Memory B cell (primary cell): Measurements from ENCODE around the gene RNF208.

Experiments used
- ATAC-seq: fragments of 150-1000 bp; cut with Tn5 transposase; 2 replicates; pipeline ENCODE4 v1.10.0; 2021; ENCODE audit warnings: low read depth, mild to moderate bottlenecking, moderate library complexity
- DNase-seq, 2 donors: peaks; one replicate each; pipeline ENCODE4 v3.0.0; 2022; ENCODE audit warnings: low spot score in 2 of 2
- H3K27ac Mint-ChIP-seq: one replicate; pipeline ENCODE4 v1.8.0; 2022; ENCODE audit warnings: mild to moderate bottlenecking, moderate library complexity, mixed read lengths
- H3K27me3 Mint-ChIP-seq: one replicate; pipeline ENCODE4 v1.8.0; 2022; ENCODE audit warnings: mixed read lengths
- H3K36me3 Mint-ChIP-seq: one replicate; pipeline ENCODE4 v1.8.0; 2022; ENCODE audit warnings: mild to moderate bottlenecking, mixed read lengths
- H3K4me1 Mint-ChIP-seq: one replicate; pipeline ENCODE4 v1.8.0; 2022; ENCODE audit warnings: mixed read lengths
- H3K4me3 Mint-ChIP-seq: one replicate; pipeline ENCODE4 v1.8.0; 2022; ENCODE audit warnings: mild to moderate bottlenecking, moderate library complexity, mixed read lengths
- H3K9me3 Mint-ChIP-seq: one replicate; pipeline ENCODE4 v1.8.0; 2022; ENCODE audit warnings: mixed read lengths

RNF208 gene

DNA sequence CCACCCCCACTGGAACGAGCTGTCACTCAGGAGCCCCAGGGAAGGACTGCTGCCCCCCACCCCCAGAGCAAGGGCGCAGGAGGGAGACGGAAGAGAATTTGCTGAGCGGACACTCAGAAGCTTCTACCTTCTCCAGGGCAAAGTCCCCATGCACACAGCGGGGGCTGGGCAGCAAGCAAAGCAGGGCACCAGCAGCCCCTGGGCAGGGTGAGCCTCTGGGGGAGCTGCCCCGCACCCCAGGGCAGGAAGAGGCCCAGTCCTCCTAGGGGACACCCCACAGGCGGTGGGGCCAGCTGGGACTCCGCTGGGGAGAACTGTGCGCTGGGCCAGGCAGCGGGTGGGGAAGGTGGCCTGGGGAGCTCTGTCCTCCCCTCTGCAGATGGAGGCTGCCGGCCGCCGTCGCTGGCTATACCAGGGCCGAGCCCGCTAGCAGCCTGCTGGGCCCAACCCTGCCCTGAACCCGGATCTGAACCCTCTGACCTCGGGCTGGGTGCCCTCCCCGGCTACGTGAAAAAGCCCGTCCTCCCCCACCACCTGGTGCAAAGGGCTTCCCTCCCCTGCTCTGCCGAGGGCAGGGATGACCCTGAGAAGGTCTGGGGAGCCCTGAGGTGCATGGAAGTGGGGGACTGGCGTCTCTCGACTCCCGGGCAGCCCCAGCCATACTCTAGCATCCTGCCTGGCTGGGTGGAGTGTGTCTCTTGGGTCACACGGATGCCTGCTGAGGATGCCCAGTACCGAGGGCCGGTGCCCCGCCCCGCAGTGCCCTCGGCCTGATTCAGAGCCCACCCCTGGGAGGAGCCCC lies 8.1 kb upstream of the RNF208 start:
- Mint-ChIP-seq H3K4me3 (no peak overlapping the region), H3K27me3 (peaks cover 12% of the 10 kb centered on the region), H3K27ac (no peak overlapping the region), H3K4me1 (peaks cover 8% of the 10 kb centered on the region), H3K36me3 (peaks cover 2% of the 10 kb centered on the region), H3K9me3 (no peaks in the 10 kb centered on the region)
- no peak for DNase-seq
- no peak for ATAC-seq

DNA sequence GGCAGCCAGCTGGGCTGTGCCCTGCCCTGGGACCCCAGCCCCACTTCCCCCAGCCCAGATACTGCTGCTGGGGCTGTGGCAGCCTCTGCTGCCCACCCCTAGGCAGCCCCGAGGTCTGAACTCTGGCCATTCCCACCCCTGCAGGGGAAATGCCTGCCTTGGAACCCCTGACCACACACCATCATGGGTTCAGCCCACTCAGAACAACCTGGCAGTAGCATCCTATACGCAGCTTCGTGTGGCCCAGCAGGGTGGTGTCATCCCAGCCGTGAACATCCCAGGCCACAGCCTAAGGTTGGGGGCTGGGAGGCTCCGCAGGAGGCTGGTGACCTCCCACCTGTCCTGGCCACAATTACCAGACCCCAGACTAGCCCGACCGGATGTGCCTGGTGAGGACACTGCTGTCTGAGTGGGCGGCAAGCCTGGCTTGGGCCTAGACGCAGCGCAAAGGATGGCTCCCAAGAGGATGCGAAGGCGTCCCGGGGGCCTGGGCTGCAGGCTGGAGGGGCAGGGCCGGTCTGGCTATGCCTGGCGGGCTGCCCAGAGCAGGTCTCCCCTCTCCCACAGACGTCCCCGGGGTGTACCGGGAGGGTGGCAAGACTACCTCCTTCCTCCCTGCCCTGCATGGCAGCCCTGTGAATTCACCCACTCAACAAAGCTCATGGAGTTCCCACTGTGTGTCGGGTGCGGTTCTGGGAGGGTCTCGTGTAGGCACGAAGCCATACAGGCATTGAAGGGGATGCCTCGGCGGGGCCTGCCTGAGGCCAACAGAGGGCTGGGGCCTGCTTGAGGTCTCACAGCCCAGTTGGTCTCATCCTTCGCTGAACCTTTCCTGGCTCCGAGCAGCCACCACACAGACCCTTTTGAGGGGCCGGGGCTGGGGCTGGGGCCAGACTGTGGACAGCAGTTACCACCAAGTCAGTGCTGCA lies 7.2 kb upstream of the RNF208 start:
- H3K36me3 Mint-ChIP-seq, result peaks cover 2% of the 10 kb centered on the region

DNA sequence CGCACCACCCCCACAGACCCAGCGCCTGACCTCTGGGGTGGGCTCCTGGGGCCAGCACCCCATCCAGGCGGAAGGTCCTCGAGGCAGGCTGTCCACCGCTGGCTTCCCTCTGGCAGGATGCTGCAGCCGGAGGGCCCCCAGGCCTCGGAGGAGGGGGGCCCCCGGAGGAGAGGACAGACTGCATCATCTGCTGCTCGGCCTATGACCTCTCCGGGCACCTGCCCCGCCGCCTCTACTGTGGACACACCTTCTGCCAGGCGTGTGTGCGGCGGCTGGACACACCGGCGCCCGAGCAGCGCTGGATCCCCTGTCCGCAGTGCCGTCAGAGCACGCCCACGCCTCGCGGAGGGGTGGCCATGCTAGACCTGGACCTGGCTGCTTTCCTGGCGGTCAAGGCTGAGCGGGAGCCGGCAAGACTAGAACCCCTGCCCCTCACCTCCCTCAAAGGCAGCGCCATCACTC lies 6.5 kb upstream of the RNF208 start:
- peaks cover 3% of the 10 kb centered on the region for H3K4me1 Mint-ChIP-seq
- no peak overlapping the region for H3K27ac Mint-ChIP-seq
- peaks cover 6% of the 10 kb centered on the region for H3K27me3 Mint-ChIP-seq

More for the DNA sequence above, 7.2 kb upstream of the RNF208 start:
- peaks cover 3% of the 10 kb centered on the region for H3K4me1 Mint-ChIP-seq
- H3K9me3 Mint-ChIP-seq, result no peaks in the 10 kb centered on the region
- no peak overlapping the region for H3K4me3 Mint-ChIP-seq
- no peak for DNase-seq
- H3K27me3 Mint-ChIP-seq, result peaks cover 6% of the 10 kb centered on the region
- no peak overlapping the region for H3K27ac Mint-ChIP-seq
- ATAC-seq, result no peak

DNA sequence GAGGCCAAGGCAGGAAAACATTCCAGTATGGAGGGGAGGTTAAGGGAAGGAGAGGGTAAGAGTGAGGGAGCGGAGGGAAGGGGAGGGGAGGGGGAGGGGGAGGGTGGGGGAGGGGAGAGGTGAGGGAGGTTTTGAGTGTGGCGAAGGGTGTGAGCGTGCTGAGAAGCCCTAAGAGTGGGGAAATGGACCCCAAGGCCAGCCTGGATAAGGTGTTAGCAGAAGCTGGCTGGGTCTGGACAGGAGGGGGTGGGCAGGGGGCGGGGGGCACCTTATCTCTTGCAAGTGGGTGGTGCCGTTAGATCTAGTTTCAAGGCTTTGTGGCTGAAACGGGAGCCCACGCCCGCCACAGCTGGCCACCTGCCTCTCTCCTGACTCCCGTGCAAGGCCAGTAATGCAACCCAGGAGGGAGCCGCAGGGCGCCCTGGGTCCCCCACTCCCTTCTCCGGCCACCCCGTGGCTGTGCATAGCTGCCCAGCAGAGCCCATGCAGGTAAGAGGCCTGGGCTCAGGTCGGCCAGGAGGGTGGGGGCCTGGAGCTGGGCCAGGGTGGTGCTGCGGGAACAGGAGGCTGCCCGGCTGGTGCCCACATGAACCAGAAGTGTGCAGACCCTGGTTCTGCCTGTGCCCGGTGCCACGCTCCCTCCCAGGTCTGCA lies 5.9 kb upstream of the RNF208 start:
- no peaks in the 10 kb centered on the region for H3K9me3 Mint-ChIP-seq
- no peak for ATAC-seq
- H3K4me1 Mint-ChIP-seq, result peaks cover 6% of the 10 kb centered on the region
- peaks cover 6% of the 10 kb centered on the region for H3K27me3 Mint-ChIP-seq
- no peak overlapping the region for H3K4me3 Mint-ChIP-seq
- peak overlapping the region; percentile 1 for H3K27ac Mint-ChIP-seq
- H3K36me3 Mint-ChIP-seq, result peaks cover 2% of the 10 kb centered on the region
- no peak for DNase-seq

More for the DNA sequence above, 6.5 kb upstream of the RNF208 start:
- H3K4me3 Mint-ChIP-seq, result no peak overlapping the region
- no peak for ATAC-seq
- no peaks in the 10 kb centered on the region for H3K9me3 Mint-ChIP-seq
- H3K36me3 Mint-ChIP-seq, result peaks cover 2% of the 10 kb centered on the region
- DNase-seq, result no peak

DNA sequence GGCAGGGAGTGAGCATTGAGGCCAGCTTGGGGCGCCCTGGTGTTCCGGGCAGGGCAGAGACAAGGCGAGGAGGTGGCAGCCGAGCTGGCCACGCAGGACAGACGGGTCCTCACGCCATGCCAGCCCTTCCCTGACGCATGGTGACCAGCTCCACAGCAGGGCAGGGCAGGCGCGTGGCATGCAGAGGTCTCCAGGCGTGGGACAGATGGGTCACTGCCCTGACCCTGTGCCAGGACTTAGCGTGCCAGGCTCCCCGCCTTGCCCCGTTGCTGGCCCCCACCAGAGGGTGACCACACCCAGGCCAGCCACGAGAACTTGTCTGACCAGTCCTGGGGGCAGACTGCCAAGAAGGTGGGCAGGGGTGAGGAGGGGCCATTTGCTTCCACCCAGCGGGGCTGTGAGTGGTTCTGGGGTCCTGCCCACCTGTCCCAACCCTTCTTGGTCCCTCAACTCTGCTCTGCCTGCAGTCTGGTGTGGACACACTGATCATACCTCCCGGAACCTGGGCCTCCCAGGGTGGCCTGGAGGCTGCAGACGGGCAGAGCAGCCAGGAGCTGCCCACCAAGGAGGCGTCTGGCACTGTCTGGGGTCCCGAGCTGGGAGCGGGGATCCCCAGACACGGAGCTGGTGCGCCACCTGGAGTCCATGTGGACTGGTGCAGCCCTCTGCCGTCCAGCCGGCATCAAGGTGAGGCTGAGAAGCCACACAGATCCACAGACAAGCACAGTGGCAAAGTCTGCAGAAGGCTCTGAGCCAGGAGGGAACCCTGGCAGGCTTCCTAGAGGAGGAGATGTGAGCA lies 5.2 kb upstream of the RNF208 start, which contains the start of gene RNF224:
Gene RNF224 (plus strand): TSS at position 449 of the 799 bp plus-strand sequence. CDS start 834 bp downstream, outside the sequence.
- DNase-seq, result peak; percentile 78 to 84
- Mint-ChIP-seq H3K27ac (peak within 1 kb of the TSS; percentile 1), H3K4me1 (peaks cover 7% of the 10 kb centered on the region), H3K9me3 (no peaks in the 10 kb centered on the region), H3K36me3 (peaks cover 2% of the 10 kb centered on the region), H3K27me3 (peaks cover 6% of the 10 kb centered on the region), H3K4me3 (no peak within 1 kb of the TSS)
- peak; percentile 42 for ATAC-seq

DNA sequence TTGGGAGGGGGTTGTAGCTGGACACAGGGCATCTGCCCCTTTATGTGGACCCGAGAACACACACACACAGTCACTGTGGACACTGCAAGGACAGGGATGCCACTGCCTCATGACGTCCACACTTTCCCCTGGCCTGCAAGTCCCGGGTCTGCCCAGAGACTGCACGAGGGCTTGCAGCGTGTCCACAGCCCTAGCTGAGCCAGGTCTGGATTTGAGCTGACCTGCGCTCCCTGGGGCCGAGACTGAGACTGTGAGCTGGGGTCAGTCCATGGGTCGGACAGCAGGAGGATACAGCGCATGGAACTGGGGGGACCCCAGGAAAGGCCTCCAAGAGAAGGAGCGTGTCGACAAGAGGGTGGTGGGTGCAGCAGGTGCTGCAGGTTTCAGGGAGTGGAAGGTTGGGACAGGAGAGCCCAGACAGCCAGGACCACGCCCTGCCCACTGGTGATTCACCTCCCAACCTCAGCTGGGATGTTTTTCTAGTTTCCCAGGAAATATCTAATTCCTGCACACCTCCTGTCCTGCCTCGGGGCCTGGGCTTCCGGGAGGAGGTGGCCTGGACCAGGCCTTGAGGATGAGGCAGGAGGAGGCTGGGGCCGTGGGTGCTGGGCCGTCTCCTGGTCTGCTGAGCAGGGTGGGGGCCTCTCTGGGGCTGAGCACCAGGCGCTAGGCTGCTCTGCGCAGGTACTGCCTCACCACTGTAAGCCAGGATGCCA lies 4.5 kb upstream of the RNF208 start:
- Mint-ChIP-seq H3K4me3 (no peak overlapping the region), H3K9me3 (no peaks in the 10 kb centered on the region), H3K27me3 (peaks cover 4% of the 10 kb centered on the region), H3K36me3 (peaks cover 2% of the 10 kb centered on the region), H3K27ac (no peak overlapping the region), H3K4me1 (peaks cover 7% of the 10 kb centered on the region)
- no peak for DNase-seq
- no peak for ATAC-seq

DNA sequence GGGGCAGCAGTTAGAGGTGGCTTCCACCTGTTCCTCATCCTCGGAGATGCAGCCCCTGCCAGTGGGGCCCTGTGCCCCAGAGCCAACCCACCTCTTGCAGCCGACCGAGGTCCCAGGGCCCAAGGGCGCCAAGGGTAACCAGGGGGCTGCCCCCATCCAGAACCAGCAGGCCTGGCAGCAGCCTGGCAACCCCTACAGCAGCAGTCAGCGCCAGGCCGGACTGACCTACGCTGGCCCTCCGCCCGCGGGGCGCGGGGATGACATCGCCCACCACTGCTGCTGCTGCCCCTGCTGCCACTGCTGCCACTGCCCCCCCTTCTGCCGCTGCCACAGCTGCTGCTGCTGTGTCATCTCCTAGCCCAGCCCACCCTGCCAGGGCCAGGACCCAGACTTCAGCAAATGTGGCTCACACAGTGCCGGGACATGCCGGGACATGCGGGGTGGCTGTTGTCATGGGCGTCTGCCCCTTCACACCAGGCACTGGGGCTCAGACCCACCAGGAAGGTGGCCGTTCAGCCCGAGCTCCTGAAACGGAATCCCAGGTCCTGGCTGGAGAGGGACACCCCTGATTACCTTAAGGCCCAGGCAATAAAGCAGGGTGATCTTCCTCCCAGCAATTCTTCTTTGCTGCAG lies 3.8 kb upstream of the RNF208 start:
- Mint-ChIP-seq H3K4me3 (no peak overlapping the region), H3K36me3 (peaks cover 2% of the 10 kb centered on the region), H3K27me3 (peaks cover 5% of the 10 kb centered on the region), H3K4me1 (peaks cover 7% of the 10 kb centered on the region), H3K9me3 (no peaks in the 10 kb centered on the region), H3K27ac (no peak overlapping the region)
- no peak for DNase-seq
- ATAC-seq, result no peak

DNA sequence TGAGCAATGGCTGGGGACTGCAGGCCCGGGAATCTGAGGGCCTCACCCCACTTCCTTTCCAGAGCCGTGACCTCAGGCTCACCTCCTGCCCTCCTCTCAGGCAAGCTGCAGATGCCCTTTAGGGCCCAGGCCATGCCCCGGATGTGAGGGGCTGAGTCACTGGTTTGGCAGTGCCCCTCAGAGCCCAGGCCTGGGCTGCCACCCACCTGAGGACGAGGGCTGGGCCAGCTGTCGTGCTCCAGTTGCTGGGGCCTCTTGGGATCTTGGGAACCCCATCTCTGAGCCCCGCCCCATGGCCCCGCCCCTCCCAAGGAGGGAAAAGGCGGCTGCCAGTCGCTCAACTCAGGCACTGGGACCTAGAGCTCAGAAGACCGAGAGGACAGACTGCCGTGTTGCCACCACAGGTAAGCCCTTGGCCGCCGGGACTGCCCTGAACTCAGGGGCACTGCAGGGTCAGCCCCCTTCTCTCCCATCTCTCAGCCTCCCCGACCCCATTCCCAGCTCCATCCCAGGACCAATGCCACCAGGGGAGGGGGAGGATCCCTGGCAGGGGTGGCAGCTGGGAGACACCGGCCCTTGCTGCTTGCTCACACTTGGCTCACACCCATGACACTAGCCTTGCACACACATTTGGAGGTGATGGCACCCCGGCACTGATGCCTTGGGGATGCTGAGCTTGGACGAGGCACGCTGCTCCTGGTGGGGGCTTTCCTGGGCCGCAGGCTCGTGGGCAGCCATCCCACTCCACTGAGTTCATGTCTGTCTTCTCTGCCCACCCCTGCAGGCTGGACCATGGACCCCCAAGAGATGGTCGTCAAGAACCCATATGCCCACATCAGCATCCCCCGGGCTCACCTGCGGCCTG lies 3.0 kb upstream of the RNF208 start, which contains the start of gene CYSRT1:
Gene CYSRT1 (plus strand): TSS at position 345 of the 865 bp plus-strand sequence. CDS start 448 bp downstream, at position 793.
- H3K27me3 Mint-ChIP-seq, result peaks cover 7% of the 10 kb centered on the region
- ATAC-seq (no peak), DNase-seq (no peak)
- H3K27ac Mint-ChIP-seq, result no peak within 1 kb of the TSS
- peaks cover 2% of the 10 kb centered on the region for H3K36me3 Mint-ChIP-seq
- H3K4me3 Mint-ChIP-seq, result peak within 1 kb of the TSS; percentile 89
- no peaks in the 10 kb centered on the region for H3K9me3 Mint-ChIP-seq
- peaks cover 7% of the 10 kb centered on the region for H3K4me1 Mint-ChIP-seq

DNA sequence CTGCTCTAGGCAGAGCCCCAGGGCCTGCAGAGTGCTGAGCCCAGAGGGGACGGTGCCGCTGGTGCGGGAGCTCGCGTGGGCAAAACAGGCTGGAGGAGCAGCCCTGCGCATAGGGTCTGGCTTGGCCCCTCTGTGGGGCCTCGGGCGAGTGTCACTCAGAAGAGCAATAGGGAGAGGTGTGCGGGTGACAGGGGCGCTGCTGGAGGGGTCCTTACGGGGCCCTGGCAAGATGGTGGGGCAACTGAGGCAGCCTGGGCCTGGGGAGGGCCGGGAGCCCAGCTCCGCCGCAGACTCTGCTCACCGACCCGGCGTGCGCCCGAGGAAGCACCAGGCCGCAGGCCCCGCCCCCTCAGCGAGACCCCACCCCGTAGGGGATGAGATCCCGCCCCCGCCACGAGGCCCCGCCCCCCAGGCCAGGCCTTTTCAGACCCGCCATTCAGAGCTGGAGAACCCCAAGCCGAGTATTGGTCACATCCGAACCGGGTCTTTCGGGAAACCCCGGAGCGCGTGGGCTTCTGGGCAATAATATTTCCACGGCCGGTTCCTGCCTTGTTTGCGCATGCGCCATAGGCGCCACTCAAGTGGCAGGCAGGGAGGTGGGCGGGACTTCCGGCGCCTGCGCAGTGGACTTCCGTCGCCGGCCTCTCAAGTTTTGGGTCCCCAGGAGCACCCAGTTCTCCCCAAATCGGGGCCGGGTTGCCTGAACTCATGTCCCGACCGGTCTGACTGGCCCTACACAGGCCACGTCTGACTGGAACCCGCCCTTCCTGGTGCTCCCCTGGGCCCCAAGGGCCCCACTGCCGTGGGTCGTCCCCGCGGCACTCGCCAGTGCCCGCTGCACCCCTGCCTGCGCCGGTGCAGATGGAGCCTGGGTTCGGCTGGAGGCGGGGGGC lies 1.3 kb upstream of the RNF208 start:
- DNase-seq, result peak; percentile 95 to 96
- H3K27ac Mint-ChIP-seq, result peak overlapping the region; percentile 75
- H3K4me3 Mint-ChIP-seq, result peak overlapping the region; percentile 89
- H3K9me3 Mint-ChIP-seq, result no peaks in the 10 kb centered on the region
- peaks cover 6% of the 10 kb centered on the region for H3K27me3 Mint-ChIP-seq
- H3K4me1 Mint-ChIP-seq, result peaks cover 7% of the 10 kb centered on the region
- H3K36me3 Mint-ChIP-seq, result peaks cover 2% of the 10 kb centered on the region
- ATAC-seq, result peak; percentile 87

DNA sequence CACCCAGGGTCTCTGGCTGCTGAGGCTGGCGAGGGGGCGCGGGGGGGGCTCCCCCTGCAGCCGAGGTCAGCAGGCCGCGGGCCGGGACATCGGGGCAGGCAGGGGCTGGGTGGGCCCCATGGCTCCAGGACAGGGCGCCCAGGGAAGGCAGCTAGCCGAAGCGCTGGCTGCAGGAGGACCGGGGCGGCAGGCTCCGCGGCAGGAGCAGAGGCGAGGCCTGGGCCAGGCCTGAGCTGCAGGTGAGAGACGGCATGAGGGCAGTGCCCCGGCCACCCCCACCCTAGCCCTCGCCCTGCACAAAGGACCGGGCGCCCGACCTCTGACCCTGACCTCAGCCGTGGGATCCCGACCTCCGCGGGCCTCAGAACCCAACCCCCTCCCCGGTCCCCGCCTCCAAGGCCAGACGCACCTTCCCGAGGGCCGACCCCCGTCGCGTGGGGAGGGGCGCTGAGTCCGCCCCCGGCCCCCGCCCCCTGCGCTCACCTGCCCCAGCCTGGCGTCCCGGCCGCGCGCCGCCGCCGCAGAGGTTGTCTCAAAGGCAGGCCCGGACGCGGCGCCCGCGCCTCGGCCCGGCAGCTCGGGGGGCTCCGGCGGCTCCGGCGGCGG lies 431 bp downstream of the RNF208 start:
- no peak for DNase-seq
- Mint-ChIP-seq H3K27ac (no peak overlapping the region), H3K27me3 (peaks cover 4% of the 10 kb centered on the region), H3K4me1 (peaks cover 5% of the 10 kb centered on the region), H3K36me3 (no peaks in the 10 kb centered on the region), H3K9me3 (no peaks in the 10 kb centered on the region), H3K4me3 (no peak overlapping the region)
- ATAC-seq, result no peak
